ENCODE data around the gene SMG1.

DNA sequence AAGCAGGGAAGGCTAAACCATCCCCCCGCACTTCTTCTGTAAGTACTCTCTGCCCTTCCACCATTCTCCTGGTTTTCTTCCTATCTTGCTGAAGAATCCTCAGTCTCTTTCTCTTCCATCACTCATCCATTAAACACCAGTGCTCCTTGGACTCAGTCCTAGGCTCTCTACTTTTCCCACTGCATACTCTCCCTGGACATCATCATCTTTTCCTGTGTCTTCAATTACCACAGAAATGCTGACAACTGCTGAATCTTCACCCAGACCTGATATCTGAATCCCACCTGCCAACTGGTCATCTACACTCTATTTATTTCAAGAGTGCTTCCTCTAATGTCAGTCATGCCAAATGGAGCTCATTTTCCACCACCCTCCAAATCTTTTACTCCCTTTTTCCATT, 71.0 kb downstream of the SMG1 start:
- TF ChIP-seq RAD21 (IDR thresholded peaks at IDR 0.05; ENCODE audit: low read depth) (no peak), POLR2AphosphoS5 (IDR thresholded peaks at IDR 0.05; ENCODE audit: low read depth, low read length) (no peak), POLR2A (IDR thresholded peaks at IDR 0.05; ENCODE audit: borderline replicate concordance, extremely low read depth, insufficient read depth, insufficient read length) (no peak), REST (IDR thresholded peaks at IDR 0.05; ENCODE audit: low read depth) (no peak), ZNF274 (IDR thresholded peaks at IDR 0.05; ENCODE audit: low read depth, low read length) (no peak), TCF7L2 (IDR thresholded peaks at IDR 0.05; ENCODE audit: borderline replicate concordance, extremely low read depth, insufficient read depth, insufficient read length) (no peak)
- TF ChIP-seq, protein P1, sequence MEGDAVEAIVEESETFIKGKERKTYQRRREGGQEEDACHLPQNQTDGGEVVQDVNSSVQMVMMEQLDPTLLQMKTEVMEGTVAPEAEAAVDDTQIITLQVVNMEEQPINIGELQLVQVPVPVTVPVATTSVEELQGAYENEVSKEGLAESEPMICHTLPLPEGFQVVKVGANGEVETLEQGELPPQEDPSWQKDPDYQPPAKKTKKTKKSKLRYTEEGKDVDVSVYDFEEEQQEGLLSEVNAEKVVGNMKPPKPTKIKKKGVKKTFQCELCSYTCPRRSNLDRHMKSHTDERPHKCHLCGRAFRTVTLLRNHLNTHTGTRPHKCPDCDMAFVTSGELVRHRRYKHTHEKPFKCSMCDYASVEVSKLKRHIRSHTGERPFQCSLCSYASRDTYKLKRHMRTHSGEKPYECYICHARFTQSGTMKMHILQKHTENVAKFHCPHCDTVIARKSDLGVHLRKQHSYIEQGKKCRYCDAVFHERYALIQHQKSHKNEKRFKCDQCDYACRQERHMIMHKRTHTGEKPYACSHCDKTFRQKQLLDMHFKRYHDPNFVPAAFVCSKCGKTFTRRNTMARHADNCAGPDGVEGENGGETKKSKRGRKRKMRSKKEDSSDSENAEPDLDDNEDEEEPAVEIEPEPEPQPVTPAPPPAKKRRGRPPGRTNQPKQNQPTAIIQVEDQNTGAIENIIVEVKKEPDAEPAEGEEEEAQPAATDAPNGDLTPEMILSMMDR (IDR thresholded peaks at IDR 0.05 in 2 of 3, conservative IDR thresholded peaks at IDR 0.05 in 1 of 3; ENCODE audit: borderline replicate concordance in 1 of 3, insufficient read depth in 1 of 3, low read depth in 2 of 3, low read length in 2 of 3): no peak

Measured in HCT116 (cell line).